ENCODE measurements around the gene PID1. TPM values are rescaled to one million over a fixed set of nuclear protein-coding genes. Genes with fewer than 3 reads are reported as not detected.
A peak's percentile ranks its signal among the peaks of the same experiment; 100 is the strongest.

PID1 gene
- total RNA-seq, 2 donors from 2014 or later = 30.2 to 40.3 TPM

DNA sequence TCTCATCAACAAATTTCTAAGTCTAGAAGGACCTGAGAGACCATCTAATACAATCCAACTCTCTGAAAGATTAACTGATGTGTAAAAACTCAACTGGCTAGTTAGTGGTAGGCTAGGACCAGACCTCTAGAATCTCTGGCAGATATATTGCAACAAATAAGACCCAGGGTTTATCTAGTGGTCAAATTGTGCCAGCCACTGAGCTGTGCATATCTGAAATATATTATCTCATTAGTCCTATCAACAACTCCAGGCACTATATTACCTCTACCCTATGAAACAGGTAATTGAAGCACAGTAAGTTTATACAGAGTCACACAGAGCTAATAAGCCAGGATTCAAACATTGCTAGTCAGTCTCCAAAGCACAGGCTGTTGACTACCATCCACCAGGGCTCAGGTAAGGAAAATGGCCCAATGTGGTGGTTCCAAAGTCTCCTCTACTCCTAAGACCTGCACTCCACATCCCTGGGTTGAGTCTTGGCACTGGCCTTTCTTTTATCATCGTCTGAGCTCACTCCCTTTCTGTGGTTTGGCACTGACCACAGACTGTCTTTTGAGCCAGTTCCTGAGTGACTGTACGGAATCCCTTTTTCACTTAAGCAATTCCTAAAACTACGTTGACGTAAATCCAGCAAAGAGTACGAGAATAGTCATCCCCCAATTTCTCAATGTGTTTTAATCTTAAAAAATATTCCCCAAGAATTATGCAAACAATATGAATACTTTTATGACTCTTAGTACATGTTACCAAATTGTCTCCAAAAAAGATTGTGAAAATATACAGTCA, 11.9 kb upstream of the PID1 start:
- intact Hi-C loops (cut with DNase I) = no loop called here
- no peak overlapping the region for H3K27ac ChIP-seq
- DNase-seq = no peak
- no peaks in the 10 kb centered on the region for H3K9me3 ChIP-seq
- no peak overlapping the region for H3K9ac ChIP-seq (ENCODE audit: low read depth in 2 of 2, low read length in 2 of 2)
- no peaks in the 10 kb centered on the region for H3K36me3 ChIP-seq
- TF ChIP-seq, protein P1, sequence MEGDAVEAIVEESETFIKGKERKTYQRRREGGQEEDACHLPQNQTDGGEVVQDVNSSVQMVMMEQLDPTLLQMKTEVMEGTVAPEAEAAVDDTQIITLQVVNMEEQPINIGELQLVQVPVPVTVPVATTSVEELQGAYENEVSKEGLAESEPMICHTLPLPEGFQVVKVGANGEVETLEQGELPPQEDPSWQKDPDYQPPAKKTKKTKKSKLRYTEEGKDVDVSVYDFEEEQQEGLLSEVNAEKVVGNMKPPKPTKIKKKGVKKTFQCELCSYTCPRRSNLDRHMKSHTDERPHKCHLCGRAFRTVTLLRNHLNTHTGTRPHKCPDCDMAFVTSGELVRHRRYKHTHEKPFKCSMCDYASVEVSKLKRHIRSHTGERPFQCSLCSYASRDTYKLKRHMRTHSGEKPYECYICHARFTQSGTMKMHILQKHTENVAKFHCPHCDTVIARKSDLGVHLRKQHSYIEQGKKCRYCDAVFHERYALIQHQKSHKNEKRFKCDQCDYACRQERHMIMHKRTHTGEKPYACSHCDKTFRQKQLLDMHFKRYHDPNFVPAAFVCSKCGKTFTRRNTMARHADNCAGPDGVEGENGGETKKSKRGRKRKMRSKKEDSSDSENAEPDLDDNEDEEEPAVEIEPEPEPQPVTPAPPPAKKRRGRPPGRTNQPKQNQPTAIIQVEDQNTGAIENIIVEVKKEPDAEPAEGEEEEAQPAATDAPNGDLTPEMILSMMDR (IDR thresholded peaks at IDR 0.05) = no peak
- H3K27me3 ChIP-seq = no peaks in the 10 kb centered on the region
- H3K4me1 ChIP-seq = no peaks in the 10 kb centered on the region
- no peak overlapping the region for H3K4me3 ChIP-seq

DNA sequence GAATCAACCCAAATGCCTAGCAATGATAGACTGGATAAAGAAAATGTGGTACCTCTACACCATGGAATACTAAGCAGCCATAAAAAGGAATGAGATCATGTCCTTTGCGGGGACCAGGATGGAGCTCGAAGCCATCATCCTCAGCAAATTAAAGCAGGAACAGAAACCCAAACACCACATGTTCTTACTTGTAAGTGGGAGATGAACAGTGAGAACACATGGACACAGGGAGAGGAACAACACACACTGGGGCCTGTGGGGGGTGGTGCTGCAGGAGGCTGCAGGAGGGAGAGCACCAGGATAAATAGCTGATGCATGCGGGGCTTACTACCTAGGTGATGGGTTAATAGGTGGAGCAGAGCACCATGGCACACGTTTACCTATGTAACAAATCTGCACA, 8.4 kb upstream of the PID1 start:
- no peaks in the 10 kb centered on the region for H3K36me3 ChIP-seq
- intact Hi-C loops (cut with DNase I) = no loop called here
- no peaks in the 10 kb centered on the region for H3K9me3 ChIP-seq
- TF ChIP-seq, protein P1 (IDR thresholded peaks at IDR 0.05) = no peak
- no peak overlapping the region for H3K9ac ChIP-seq (ENCODE audit: low read depth in 2 of 2, low read length in 2 of 2)
- no peak overlapping the region for H3K27ac ChIP-seq
- no peak overlapping the region for H3K4me3 ChIP-seq
- H3K4me1 ChIP-seq = no peaks in the 10 kb centered on the region
- H3K27me3 ChIP-seq = no peaks in the 10 kb centered on the region
- no peak for DNase-seq

DNA sequence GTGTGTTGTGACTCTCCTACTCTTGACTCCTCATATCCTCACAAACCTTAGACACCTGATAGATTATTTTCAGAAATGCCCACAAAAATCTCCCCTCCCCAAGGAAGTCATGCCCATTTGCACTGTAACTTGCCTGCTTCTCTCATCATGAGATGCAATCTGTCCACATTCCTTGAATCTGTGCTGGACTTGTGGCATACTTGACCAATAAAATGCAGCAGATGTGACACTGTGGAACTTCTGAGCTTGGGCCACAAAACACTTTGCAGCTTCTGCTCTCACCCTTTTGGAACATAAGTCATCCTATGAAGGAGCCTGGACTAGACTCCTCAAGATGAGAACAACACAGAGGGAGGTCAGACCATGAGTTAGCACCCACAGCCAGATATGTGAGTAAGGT, 4.4 kb upstream of the PID1 start:
- Histone ChIP-seq H3K27me3 (no peaks in the 10 kb centered on the region), H3K4me3 (no peak overlapping the region), H3K27ac (no peak overlapping the region), H3K9ac (ENCODE audit: low read depth in 2 of 2, low read length in 2 of 2) (no peak overlapping the region), H3K4me1 (peaks cover 2% of the 10 kb centered on the region), H3K36me3 (no peaks in the 10 kb centered on the region), H3K9me3 (no peaks in the 10 kb centered on the region)
- TF ChIP-seq, protein P1 (IDR thresholded peaks at IDR 0.05) = no peak
- DNase-seq = no peak
- intact Hi-C loops (cut with DNase I) = no loop called here

- H3K9me3 ChIP-seq = no peaks in the 10 kb centered on the region
- TF ChIP-seq, protein P1 (IDR thresholded peaks at IDR 0.05) = peak; percentile 64
- H3K4me1 ChIP-seq = peaks cover 2% of the 10 kb centered on the region
- no peaks in the 10 kb centered on the region for H3K27me3 ChIP-seq
- H3K4me3 ChIP-seq = no peak overlapping the region
- H3K36me3 ChIP-seq = no peaks in the 10 kb centered on the region
- peak; percentile 92 for DNase-seq
- H3K27ac ChIP-seq = peak overlapping the region; percentile 69
- H3K9ac ChIP-seq (ENCODE audit: low read depth in 2 of 2, low read length in 2 of 2) = peak overlapping the region in 1 of 2 donors; percentile 53
- intact Hi-C loops (cut with DNase I) = loop anchor here (5.0 kb wide), 1 partner anchor 137 kb away; no protein-coding TSS in a partner anchor
Measured at GRCh38 chr2:229273723-229274338, 2.7 kb upstream of the PID1 start.

DNA sequence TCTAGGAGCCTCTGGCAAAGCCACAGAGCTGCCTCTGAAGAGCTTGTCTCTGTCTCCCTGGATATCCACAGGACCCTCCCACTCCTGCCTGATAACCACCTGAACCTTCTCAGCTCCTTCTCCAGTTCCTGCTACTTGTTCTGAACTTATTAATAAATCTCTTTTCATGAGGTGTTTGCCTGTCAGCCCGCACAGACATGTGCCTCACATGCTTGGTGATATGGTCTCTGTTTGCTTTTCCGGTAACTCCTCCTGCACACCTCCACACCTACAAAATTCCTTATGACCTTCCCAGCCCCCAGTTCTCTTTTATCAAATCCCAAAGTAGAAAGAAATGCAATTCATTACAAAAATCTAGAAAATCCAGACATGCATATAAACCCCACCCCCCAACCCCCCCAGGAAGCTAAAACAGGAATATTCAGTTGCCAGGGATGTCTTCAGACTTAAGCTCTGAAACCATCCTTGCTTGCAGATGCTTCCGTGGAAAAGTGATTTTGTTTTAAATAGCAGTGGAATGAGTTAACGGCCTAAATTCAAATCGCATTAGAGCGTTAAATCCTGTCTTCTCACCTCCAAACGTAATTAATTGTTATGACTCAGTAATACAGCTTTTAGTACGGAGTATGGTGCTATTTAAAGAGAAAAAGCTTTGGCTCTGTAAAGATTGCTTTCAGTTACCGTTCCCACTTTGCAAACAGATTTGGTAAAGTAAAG, 2.1 kb upstream of the PID1 start:
- TF ChIP-seq, protein P1 (IDR thresholded peaks at IDR 0.05) = no peak
- H3K27ac ChIP-seq = peak overlapping the region; percentile 69
- H3K36me3 ChIP-seq = no peaks in the 10 kb centered on the region
- H3K4me1 ChIP-seq = peaks cover 2% of the 10 kb centered on the region
- peak overlapping the region in 1 of 2 donors; percentile 53 for H3K9ac ChIP-seq (ENCODE audit: low read depth in 2 of 2, low read length in 2 of 2)
- intact Hi-C loops (cut with DNase I) = loop anchor here (5.0 kb wide), 1 partner anchor 136 kb away; no protein-coding TSS in a partner anchor
- no peak overlapping the region for H3K4me3 ChIP-seq
- no peaks in the 10 kb centered on the region for H3K27me3 ChIP-seq
- no peaks in the 10 kb centered on the region for H3K9me3 ChIP-seq
- peak; percentile 22 for DNase-seq

Data from colonic mucosa (tissue), 4 donors.